ENCODE data around the gene WDR62.
"Not testable (repeated sequence)": the region's sequence is repeated elsewhere in the genome, so short reads cannot be mapped to it uniquely, and the experiment has no call there.

WDR62 gene

GRCh38 chr19:36032251-36033104, 22.2 kb upstream of the WDR62 start, which contains the start of gene CLIP3:
CLIP3 (minus strand) TSS chr19:36032873; CDS start chr19:36032357, 516 bp downstream.
- DNase-seq (ENCODE audit: low spot score): peak; percentile 80

- DNase-seq (ENCODE audit: low spot score): no peak
Observed at GRCh38 chr19:36040495-36040894, 14.2 kb upstream of the WDR62 start.

- DNase-seq (ENCODE audit: low spot score): not testable (repeated sequence)
Observed at GRCh38 chr19:36041092-36041491, 13.6 kb upstream of the WDR62 start.

- DNase-seq (ENCODE audit: low spot score): no peak
Observed at GRCh38 chr19:36041831-36042230, 12.9 kb upstream of the WDR62 start.

GRCh38 chr19:36043952-36044351, 10.7 kb upstream of the WDR62 start:
- no peak for DNase-seq (ENCODE audit: low spot score)

DNA sequence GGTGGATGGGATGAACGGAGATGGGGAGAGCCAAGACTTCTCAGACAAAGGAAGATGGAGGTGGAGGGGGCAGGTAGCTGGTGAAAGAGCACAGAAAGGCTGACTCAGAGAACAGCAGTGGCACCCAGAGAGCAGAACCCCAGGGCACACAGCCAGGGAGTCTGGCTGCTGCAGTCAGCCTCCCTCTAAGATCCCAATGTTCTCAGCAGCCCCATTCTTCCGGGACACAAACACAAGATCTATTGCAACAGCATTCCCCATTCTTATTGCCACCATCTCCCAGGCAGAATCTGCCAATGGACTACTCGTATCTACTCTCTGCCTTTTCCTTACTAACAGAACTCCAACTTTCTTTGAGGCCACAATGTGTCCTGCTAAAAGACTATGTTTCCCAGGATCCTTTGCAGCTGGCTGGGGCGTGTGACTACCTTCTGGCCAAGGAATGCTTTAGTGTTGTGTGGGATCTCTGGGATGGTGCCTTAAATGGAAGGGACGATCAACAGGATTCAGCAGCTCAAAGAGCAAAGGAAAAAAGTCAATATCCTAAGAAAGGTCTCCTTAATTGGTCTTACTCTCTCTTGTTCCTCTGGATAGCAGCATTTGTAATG, 8.2 kb upstream of the WDR62 start:
- DNase-seq (ENCODE audit: low spot score): no peak

DNA sequence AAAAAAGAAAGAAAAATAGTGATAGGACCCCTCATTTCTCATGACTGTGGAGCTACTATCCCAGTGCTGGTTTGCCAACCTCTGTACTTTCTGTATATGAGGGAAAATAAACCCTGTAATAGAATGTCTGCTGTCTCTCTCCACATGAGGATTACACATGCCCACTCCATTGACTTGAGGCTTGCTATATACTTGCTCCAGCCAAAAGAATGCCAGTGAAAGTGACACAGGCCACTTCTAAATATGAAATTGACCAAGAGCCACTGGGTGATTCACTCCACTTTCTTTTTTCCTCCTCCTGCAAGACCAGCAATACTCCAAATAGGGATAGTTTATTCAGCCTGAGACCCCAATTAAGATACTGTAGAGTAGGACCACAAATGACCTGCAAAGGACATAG, 6.9 kb upstream of the WDR62 start:
- no peak for DNase-seq (ENCODE audit: low spot score)

GRCh38 chr19:36049080-36049698, 5.5 kb upstream of the WDR62 start:
- no peak for DNase-seq (ENCODE audit: low spot score)

DNA sequence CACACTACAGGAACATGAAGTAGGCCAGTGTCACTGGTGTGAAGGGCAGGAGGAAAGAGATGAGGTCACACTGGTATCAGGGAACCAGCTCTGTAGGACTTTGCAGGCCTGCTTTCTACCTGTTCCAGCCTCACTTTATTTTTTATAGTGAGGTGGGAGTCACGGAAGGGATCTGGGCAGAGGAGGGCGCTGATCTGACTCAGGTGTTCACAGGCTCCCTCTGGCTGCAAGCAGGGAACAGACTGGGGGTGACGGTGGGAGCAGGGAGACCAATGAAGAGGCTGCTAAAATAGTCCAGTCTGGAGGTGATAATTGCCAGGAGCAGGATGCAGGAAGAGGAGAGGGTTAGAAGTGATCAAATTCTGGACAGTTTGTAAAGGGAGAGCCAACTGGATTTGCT, 3.5 kb upstream of the WDR62 start:
- no peak for DNase-seq (ENCODE audit: low spot score)

DNA sequence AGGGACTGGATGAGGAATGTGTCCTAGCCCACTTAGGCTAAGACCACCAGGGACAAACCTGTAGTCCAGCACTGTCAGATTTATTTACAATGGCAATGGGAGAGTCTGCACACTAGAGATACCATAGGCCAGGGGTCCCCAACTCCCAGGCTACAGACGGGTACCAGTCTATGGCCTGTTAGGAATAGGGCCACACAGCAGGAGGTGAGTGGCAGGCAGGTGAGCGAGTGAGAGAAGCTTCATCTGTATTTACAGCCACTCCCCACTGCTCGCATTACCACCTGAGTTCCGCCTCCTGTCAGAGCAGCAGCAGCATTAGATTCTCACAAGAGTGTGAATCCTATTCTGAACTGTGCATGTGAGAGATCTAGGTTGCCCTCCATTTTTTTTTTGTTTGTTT, 3.1 kb upstream of the WDR62 start:
- no peak for DNase-seq (ENCODE audit: low spot score)

GRCh38 chr19:36054119-36054732, 471 bp upstream of the WDR62 start, which contains the start of gene THAP8:
THAP8 (minus strand) TSS chr19:36054285; CDS start chr19:36054217, 68 bp downstream.
- peak; percentile 98 for DNase-seq (ENCODE audit: low spot score)

GRCh38 chr19:36058481-36059179, 3.9 kb downstream of the WDR62 start:
- no peak for DNase-seq (ENCODE audit: low spot score)

DNA sequence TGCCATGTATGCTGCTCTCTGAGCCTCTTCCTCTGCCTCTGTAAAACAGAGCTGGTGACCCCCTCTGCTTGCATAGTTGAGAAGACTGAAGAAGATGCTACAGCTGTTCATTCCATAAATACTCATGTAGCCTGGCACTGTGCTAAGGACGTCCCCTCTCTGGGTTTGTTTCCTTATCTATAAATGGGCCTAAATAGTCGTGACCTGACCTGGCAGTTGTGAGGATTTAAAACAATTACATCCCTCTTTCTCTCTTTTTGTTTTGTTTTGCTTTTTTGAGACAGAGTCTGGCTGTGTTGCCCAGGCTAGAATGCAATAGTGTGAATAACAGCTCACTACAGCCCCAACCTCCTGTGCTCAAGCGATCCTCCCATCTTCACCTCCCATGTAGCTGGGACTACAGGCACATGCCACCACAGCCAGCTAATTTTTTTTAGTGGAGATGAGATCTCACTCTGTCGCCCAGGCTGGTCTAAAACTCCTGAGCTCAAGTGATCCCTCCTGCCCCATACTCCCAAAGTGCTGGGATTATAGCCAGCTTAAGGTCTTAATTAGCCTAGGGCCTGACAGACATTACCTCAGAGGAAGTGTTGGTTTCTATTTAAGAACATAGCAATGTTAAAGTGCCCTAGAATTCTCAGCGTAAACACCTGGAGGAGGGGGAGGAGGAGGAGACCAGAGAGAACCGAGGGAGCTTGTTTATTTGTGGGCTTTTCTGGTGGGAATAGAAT, 4.6 kb downstream of the WDR62 start:
- DNase-seq (ENCODE audit: low spot score): no peak

- DNase-seq (ENCODE audit: low spot score): no peak
Observed at GRCh38 chr19:36060430-36060829, 5.7 kb downstream of the WDR62 start.

DNA sequence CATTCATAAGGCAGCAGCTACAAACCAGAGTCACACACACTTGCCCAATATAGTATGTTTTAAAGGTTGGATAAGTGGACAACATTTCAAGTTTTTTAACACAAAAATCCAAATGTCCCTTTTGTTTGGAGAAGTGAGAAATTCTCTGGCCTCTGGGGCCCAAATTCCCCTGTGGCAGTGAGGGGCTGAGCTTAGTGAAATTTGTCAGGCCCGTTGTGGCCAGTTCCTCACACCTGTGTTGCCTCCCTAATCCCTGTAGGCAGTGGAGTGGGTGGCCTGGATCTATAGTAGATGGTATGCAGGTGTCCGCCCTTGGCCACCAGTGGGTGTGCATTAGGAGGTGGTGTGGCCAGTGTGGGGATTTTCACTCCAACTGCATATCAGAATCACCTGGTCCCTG, 6.7 kb downstream of the WDR62 start:
- DNase-seq (ENCODE audit: low spot score): no peak

GRCh38 chr19:36064826-36065225, 10.1 kb downstream of the WDR62 start:
- DNase-seq (ENCODE audit: low spot score): no peak

DNA sequence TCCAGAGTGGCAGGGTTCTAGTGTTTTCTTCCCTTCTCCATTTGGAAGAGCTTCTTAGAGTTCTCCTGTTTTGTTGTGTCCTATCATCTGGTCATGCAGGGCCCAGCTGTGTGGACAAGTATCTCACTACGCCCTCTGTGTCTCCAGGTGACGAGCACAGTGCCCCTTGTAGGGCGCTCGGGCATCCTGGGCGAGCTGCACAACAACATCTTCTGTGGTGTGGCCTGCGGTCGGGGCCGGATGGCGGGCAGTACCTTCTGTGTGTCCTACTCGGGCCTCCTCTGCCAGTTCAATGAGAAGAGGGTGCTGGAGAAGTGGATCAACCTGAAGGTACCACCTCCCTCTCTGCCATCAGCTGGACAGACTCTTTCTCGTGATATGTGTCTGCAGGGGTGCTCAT, 13.0 kb downstream of the WDR62 start:
- no peak for DNase-seq (ENCODE audit: low spot score)

DNA sequence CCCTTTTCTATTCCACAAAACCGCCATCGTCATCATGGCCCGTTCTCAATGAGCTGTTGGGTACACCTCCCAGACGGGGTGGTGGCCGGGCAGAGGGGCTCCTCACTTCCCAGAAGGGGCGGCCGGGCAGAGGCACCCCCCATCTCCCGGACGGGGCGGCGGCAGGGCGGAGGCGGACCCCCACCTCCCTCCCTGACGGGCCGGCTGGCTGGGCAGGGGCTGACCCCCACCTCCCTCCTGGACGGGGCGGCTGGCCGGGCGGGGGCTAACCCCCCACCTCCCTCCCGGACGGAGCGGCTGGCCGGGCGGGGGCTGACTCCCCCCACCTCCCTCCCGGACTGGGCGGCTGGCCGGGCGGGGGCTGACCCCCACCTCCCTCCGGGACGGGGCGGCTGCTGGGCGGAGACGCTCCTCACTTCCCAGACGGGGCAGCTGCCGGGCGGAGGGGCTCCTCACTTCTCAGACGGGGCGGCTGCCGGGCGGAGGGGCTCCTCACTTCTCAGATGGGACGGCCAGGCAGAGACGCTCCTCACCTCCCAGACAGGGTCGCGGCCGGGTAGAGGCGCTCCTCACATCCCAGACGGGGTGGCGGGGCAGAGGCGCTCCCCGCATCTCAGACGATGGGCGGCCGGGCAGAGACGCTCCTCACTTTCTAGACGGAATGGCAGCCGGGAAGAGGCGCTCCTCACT, 14.3 kb downstream of the WDR62 start:
- not testable (repeated sequence) for DNase-seq (ENCODE audit: low spot score)

- no peak for DNase-seq (ENCODE audit: low spot score)
Observed at GRCh38 chr19:36072081-36072480, 17.4 kb downstream of the WDR62 start.
